Sigmoid colon (tissue), 4 donors: Measurements from ENCODE around the gene CES5A.

Experiments used
- POLR2A ChIP-seq, 2 donors: fragments of 450-650 bp; IDR thresholded peaks; one replicate each; pipeline ENCODE4 v1.6.1; 2016; ENCODE audit warnings: antibody characterized with exemption in 2 of 2, mild to moderate bottlenecking in 2 of 2, moderate library complexity in 2 of 2
- POLR2AphosphoS5 ChIP-seq, 4 donors: sonication (generic); formaldehyde crosslinking; IDR thresholded peaks; one replicate each; pipeline ENCODE4 v1.6.1; 2017; ENCODE audit warnings: antibody characterized with exemption in 4 of 4
- TF ChIP-seq, protein P1 (sequence below), 4 experiments: fragments of 450-650 bp in 3 of 4; fragments of 200-600 bp in 1 of 4; IDR thresholded peaks; one replicate each; pipeline ENCODE4 v1.5.1; 2016 to 2019; ENCODE audit warnings: antibody characterized with exemption in 4 of 4, mild to moderate bottlenecking in 3 of 4, moderate library complexity in 2 of 4

DNA sequence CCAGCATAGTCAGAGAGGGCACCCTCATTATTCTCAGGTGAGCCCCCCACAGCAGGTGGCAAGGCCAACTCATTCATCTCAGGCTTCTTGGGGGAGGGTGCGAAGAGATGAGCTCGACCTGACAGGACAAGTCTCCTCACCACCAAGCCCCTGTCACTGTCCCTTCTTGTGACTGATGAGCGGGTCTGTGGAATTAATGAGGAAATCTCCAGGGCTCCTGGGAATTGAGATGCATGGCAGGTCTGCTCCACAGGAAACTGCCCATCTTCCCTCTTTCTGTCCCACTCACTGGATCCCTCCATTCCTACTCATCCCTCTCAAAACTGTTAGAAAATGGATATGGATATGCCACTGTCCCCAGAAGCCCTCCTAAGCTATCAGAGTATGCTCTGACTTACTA lies 32.5 kb upstream of the CES5A start:
- TF ChIP-seq, protein P1, sequence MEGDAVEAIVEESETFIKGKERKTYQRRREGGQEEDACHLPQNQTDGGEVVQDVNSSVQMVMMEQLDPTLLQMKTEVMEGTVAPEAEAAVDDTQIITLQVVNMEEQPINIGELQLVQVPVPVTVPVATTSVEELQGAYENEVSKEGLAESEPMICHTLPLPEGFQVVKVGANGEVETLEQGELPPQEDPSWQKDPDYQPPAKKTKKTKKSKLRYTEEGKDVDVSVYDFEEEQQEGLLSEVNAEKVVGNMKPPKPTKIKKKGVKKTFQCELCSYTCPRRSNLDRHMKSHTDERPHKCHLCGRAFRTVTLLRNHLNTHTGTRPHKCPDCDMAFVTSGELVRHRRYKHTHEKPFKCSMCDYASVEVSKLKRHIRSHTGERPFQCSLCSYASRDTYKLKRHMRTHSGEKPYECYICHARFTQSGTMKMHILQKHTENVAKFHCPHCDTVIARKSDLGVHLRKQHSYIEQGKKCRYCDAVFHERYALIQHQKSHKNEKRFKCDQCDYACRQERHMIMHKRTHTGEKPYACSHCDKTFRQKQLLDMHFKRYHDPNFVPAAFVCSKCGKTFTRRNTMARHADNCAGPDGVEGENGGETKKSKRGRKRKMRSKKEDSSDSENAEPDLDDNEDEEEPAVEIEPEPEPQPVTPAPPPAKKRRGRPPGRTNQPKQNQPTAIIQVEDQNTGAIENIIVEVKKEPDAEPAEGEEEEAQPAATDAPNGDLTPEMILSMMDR (IDR thresholded peaks at IDR 0.05): no peak
- TF ChIP-seq POLR2A (IDR thresholded peaks at IDR 0.05) (no peak), POLR2AphosphoS5 (IDR thresholded peaks at IDR 0.05) (no peak)
